Renal pelvis (tissue), 4 donors: Measurements from ENCODE around the gene CLRN3. TPM values are rescaled to one million over a fixed set of nuclear protein-coding genes. Genes with fewer than 3 reads are reported as not detected.
A peak's percentile ranks its signal among the peaks of the same experiment; 100 is the strongest.

Experiments
- DNase-seq: peaks from one replicate; pipeline ENCODE4 v3.0.0-alpha.2; 2013
- polyA plus RNA-seq, 3 donors: library from polyadenylated mRNA; unstranded; fragments of 120-200 nt; gene quantifications; one replicate each; pipeline ENCODE4 v1.2.1, GENCODE V29; 2013; ENCODE audit not compliant: insufficient read length in 3 of 3

The CLRN3 gene
- polyA plus RNA-seq, 3 donors: 19.6 to 22.2 (median 20.4) TPM

DNA sequence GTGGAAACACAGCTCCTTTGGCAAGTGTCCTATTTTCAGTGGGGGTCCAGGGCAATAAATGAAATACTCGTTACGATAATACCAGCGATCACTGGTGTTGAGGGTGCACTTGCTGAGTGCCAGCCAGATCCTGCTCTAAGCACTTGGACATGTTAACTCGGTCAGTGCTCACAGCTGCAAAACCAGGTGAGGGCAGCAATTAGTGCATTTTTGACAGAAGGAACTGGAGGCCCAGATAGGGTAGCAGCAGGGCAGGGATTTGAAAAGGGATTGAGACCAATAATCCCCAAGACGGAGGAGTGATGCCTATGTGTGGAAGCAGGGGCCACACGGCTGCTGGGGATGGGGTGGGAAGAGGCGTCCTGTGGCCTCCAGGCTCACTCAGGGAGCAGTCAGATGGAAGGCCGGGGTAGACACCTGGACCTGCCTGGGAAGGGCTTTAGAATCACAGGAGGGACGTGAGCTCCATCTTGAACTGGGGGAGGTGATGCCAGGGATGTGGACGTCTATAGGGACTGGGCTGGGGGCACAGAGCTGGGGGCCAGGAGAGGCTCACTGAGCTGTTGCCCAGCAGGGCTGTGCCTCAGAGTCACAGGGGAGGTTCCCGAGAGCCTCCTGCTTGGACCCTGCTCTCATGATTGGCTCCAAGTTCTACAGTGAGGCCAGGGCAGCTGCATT, 28.5 kb upstream of the CLRN3 start:
- no peak for DNase-seq

DNA sequence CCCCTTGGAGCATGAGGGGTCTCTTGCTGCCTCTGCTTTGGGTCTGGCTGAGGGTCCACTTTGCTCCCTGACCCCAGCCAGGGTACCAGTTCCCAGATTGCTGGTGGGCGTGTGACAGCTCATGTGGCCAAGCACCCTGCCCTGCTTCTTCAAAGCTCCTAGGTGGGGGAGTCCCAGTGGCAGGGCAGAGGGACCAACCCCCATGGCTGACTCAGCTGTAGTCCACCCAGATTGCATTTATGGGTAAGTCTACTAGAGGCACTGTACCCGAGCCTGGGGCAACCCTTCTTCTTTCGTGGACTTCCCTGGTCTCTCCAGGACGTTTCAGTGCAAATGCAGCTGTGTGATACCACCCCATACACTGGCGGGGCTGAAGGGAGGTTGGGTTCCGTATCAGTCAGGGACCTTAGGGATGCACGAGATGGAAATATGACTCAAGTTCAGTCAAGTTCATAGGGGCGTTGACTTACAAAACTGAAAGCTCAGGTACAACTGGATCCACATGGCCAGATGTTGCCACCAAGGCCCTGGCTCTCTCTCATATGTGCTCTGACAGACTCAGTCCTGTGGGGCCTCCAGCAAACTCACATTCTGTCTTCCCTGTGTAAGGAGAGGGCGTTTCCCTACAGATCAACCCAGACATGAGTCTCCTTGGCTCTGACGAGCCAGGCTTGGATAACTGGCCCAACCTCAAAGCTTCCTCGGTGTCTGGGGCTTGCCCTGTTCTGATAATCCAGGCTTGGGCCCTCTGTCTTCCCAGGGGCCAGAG, 27.7 kb upstream of the CLRN3 start:
- DNase-seq: no peak

- DNase-seq: no peak
These were observed 26.9 kb upstream of the CLRN3 start for GRCh38 chr10:127919418-127920271.

DNA sequence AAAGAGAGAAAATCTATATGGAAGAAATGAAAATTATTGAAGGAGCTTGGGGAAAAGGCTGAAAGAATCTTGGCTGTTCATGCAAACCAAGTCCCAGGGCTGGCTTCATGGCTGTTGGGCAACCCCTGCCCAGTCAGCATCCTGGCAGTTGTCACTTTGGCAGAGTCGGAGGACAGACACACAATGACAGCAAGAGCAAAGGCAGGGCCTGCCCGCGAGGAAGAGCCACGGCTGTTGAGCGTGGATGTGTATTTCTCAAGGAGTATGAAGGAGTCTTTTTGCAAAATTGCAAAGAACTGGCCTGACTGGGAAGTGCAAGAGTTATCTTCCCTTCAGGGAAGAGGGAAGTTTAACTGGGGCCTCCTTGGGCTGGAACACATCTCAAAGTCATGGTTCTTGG, 25.8 kb upstream of the CLRN3 start:
- no peak for DNase-seq

DNA sequence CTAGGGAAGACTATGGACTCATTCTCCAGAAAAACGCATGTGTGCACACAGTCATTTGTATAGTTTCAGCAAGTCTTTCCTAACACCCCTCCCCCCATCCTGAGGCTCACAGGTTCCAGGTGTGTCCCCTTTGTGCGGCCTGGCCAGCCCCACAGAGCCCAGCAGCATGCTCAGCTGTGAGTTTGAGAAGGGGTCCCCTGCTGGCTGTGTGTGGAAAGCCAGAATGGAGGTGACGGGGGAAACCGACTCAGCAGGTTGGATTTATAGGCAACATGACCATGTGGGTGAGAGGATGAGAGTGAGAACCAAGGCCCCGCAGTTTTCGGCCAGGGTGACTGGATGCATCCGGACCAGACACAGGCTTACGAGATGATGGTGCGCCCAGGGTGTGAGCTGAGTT, 24.1 kb upstream of the CLRN3 start:
- no peak for DNase-seq

GRCh38 chr10:127915324-127915723, 22.6 kb upstream of the CLRN3 start:
- DNase-seq: no peak

DNA sequence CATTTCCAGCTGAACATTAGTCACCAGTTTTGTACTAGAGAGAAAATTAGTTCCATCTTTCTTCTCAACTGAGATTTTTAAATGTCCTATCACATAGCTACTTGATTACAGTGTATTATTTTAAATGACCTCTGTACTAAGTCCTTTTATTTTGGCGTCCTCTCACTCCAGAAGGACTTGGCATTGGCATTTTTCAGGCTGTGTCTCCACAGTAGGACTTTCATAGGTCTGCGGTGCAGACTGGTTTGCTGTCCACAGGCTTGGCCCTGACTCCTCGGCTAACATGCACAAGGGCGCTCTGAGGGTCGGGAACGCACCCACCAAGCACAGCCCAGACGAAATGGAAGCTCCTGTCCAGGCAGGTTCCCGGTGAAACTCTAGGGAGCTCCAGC, 20.6 kb upstream of the CLRN3 start:
- DNase-seq: no peak

DNA sequence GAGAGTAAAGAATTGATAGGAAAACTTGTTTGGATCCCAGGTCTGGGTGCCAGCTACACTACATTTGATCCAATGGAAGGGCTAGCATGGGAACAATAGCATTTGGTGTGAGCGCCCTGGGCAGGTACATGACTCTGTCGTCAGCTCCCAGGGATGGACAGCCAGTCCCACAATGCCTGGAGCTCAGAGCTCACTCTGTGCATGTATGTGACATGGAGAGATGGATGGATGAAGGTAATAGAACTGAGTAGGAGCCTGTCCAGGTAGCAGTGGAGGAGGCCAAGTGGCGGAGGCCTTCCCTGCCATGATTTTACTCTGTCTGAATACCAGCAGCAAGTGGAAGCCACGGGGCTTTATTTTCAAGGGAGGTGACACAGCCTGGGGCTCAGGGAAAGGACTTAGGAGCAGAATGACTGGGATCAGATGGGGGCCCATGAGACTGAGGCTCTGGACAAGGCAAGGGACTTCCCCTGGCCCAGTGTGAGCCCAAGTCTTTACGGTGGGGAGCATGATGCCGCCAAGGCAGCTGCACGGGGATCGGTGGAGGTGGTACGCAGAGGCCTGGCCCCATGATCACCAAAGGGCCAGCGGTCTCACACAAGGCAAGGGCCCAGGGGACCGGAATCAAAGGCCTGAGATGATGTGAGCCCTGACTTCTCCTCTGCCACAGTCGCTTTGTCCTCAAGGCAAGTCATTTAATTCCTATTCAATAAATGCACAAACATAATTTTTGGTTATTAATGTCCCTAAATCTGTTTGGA, 20.0 kb upstream of the CLRN3 start:
- no peak for DNase-seq

DNA sequence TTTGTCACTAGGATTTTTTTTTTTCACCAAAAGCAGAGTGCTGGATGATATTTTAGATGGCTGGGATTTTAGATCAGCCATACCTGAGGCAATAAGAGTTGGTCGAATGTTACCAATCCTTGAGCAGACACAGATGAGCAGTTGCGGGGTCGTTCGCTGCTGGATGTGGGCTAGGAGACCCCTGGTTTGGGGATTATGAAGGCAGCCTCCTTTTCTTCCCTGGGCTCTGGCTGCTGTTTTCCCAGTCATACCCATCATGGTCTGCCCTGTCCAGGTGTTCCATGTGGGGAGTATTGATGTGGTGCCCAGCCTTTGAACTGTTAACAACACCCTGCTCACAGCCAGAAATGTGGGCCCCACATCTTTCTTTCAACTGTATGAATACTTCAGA, 19.1 kb upstream of the CLRN3 start:
- DNase-seq: no peak

- DNase-seq: no peak
These were observed 18.6 kb upstream of the CLRN3 start for GRCh38 chr10:127911218-127911866.

DNA sequence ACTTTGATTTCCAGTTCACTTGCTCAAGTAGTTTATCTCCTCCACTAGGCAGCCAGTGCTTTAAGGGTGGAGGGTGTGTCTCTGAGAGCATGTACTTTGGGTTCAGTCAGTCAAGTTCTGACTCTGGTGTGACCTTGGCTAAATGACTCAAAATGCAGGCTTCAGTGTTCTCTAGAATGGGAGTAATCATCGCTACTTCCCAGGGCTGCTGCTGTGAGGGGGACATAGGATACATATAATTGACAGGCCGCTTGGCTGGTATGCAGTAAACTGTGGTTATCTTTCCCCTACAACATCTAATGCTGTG, 17.7 kb upstream of the CLRN3 start:
- DNase-seq: no peak

- no peak for DNase-seq
These were observed 17.1 kb upstream of the CLRN3 start for GRCh38 chr10:127909716-127910463.

GRCh38 chr10:127908959-127909267, 16.2 kb upstream of the CLRN3 start:
- DNase-seq: no peak

DNA sequence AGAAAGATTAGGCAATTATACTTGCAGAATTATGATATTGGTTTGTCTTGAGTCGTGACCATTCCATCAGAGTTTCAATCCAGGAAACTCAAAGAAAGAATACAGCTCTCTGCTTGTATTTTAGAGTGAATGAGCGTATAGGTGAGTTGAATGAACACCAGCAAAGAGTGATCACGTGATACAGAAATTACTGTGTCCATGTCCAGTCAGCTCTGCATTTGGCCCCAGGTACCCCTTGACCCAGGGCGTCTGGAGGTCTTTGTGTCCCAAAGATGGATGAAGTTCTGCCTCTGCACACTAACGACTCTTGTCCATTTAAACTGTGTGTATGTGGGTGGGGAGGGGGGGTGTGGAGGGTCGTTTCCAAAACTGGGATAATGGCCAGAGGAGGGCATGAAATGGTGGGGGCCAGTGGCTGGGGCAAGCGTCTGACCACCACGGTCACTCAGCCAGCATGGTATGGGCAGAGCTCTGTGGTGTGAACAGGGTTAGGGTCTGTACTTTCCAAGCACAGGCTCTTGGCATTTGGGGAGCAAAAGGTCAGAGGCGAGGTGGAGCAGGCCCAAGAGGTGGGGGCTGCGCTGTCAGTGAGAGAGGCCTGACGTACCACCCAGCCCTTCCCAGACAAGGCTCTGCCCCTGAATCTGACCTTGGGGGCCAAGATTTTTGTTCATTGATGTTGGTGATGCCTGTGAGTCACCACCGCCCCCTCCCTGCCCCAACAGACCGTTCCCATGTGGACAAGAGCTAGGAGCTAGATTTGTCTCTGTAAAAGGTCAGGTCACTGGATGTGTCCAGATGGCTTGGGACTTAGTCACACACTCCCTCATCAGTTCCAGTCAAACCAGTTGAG, 15.6 kb upstream of the CLRN3 start:
- DNase-seq: no peak

- DNase-seq: no peak
These were observed 14.8 kb upstream of the CLRN3 start for GRCh38 chr10:127907411-127908105.

- peak; percentile 53 for DNase-seq
These were observed 14.0 kb upstream of the CLRN3 start, which contains the start of gene PTPRE for GRCh38 chr10:127906548-127907377. Gene PTPRE, plus strand, starts transcription at chr10:127907103. Its CDS starts 133,779 bp downstream, at chr10:128040882.

DNA sequence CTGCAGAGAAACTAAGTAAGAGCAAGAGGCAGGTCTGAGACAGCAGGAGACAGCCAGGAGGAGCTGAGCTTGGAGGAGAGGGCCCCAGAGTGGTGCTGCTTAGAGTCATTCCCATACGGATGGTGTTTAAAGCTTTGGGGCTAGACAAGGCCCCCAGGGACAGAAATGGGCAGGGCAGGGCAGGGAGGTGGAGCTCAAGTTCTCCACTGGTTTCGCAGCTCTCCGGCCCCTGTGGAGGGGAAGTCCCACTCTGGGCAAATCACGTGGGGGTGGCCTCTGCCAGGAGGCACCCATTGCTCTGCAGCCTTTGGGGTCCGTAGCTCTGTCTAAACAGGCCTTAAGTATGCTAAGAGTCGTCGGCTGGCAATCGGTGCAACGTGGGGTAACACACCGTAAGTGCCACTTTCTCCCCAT, 13.1 kb upstream of the CLRN3 start:
- DNase-seq: no peak
